Ramos (cell line): ENCODE results near the gene CD244.
"Not testable (repeated sequence)": the region's sequence is repeated elsewhere in the genome, so short reads cannot be mapped to it uniquely, and the experiment has no call there.

Source experiments
- in situ Hi-C: fragments of 300-500 bp; cut with MboI; formaldehyde crosslinking; loops from one replicate; pipeline ENCODE4 v1.14.3; 2022; ENCODE audit warnings: low sequenced_read_pairs; ENCODE audit not compliant: unreplicated experiment

CD244 gene

DNA sequence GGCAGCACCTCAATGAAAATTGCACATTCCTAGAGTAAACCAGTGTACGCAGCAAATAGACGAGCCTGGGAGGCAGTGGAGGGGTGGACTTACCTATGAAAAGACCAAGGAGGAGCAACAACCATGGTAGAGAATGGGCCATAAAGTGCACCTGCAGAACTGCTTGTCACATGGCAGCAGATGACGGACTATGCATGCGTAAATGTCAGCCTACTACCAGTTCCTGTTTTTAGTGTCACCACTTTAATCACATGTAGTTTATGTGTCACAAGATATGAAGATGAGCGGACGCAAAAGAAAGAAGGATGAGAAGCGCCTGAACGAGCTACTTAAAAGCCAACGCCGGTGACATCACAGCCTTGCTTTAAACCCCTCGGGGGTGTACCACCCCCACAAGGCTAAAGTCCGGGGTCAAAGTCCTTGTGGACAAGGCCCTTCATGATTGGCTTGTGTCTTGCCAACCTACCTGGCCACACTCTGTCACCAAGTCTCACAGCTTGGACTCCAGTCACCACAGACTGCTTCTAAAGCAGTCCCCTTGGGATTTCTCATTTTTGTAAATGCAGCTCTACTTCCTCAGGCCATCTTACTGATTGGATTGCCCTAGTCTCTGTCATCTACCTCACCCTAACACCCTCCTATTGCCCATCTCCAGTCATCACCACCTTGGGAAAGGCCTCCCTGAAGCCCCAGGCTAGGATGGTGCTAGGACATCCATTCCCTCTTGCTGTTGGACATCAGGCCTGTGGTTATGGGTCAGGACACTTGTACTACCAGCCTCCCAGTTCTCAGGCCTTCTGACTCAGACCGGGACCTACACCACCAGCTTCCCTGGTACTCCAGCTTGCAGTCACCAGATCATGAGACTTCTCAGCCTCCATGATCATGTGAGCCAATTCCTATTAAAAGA lies 72.7 kb downstream of the CD244 start:
- in situ Hi-C loops, result no loop called here

GRCh38 chr1:160789051-160789701 lies 73.5 kb downstream of the CD244 start:
- in situ Hi-C loops, result no loop called here

DNA sequence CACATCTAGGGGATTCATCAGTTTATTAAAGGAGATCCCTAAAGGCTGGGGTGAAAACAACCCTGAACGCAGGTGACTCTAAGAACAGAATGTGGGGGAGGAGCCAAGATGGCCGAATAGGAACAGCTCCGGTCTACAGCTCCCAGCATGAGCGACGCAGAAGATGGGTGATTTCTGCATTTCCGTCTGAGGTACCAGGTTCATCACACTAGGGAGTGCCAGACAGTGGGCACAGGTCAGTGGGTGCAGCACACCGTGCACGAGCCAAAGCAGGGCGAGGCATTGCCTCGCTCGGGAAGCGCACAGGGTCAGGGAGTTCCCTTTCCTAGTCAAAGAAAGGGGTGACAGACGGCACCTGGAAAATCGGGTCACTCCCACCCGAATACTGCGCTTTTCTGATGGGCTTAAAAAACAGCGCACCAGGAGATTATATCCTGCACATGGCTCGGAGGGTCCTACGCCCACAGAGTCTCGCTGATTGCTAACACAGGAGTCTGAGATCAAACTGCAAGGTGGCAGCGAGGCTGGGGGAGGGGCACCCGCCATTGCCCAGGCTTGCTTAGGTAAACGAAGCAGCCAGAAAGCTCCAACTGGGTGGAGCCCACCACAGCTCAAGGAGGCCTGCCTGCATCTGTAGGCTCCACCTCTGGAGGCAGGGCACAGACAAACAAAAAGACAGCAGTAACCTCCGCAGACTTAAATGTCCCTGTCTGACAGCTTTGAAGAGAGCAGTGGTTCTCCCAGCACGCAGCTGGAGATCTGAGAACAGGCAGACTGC lies 79.5 kb downstream of the CD244 start:
- in situ Hi-C loops, result not testable (repeated sequence)

DNA sequence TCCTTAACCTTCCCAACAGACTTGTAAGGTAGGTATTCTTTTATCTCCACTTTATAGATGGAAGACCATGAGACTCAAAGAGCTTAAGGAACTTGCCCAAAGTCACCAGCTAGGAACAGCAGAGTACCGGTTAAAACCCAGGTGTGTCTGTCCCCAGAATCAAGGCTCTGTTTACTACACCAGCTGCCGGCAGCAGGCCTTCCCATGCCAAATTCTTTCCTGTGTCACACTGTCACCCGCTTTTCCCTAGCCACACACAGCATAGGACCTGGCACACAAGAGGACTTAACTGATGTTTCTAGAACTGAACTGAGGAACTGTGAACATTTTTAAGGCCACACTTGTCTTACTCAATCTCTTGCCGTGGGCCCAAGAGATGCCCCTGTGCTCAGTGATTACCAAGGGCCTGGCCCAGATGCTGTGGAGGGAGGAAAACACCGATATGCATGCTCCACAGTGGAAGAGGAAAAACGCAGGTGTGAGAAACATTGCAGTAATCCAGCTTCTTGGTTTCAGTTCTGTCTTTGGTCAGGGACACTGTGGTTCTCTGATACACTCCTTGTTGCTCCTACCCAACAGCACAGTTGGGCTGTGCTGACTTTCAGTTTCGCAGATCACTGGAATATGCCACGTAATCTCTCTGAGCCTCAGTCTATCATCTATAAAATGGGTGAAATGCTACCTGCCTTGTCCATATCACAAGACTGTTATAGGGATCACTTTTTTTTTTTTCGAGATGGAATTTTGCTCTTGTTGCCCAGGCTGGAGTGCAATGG lies 80.6 kb downstream of the CD244 start:
- in situ Hi-C loops, result no loop called here

- in situ Hi-C loops, result no loop called here
Measured at GRCh38 chr1:160781186-160781766, 81.4 kb downstream of the CD244 start.

DNA sequence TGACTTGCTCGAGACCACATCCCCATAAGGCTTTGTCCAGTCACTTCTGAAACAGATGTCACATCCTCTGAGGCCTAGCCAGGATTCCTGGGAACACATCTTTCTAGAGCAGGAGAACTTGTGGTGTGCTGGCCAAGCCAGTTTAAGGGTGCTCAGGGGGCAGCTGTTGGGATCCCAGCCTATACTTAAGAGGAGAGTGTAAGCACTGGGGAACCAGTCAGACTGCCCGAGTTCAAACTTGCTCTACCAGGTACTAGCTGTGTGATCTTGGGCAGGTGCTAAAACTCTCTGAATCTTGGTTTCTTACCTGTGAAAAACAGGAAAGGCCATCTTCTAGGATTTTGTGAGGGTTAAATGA lies 82.3 kb downstream of the CD244 start:
- in situ Hi-C loops, result no loop called here
